ENCODE results near the gene SIK3.

Gene SIK3

DNA sequence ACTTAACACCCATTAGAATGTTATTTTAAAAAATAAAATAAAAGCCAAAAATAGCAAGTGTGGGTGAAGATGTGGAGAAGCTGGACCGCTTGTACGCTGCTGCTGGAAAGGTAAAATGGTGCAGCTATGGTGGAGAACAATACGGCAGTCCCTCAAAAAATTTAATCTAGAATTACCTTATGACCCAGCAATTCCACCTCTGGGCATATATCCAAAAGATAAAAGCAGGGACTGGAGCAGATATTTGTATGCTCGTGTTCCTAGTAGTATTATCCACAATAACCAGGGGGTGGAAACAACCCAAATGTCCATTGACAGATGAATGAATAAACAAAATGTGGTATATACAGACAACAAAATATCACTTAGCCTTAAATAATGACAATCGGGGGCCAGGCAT, 300.4 kb downstream of the SIK3 start:
- DNase-seq (ENCODE audit: low read depth, low spot score): no peak

DNA sequence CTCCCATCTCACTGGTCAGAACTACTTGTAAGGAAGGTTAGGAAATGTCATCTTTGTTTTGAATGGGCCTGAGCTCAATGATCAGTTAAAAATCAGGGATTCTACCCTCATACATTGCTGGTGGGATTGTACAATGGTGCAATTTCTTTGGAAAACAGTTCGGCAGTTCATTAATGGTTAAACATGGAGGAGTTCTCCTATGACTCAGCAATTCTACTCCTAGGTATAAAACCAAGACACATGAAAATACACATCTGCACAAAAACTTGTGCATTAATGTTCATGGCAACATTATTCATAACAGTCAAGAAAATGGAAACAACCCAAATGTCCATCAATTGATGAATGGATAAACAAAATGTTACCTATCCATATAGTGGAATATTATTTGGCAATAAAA, 301.7 kb downstream of the SIK3 start:
- no peak for DNase-seq (ENCODE audit: low read depth, low spot score)

GRCh38 chr11:116794851-116795250, 303.4 kb downstream of the SIK3 start:
- DNase-seq (ENCODE audit: low read depth, low spot score): no peak

DNA sequence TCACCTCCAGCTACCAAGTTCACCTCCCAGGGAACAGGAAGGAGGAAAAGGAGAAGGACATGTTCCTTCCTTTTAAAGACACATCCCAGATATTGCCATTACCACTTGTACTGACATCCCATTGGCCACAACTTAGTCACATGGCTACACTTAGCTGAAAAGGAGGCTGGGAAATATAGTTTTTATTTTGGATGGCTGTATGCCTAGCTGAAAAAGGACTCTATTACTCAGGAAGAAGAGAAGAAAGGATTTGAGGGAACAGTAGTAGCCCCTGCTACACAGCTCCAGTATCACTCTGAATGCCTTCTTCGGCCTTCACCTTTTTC, 304.5 kb downstream of the SIK3 start:
- DNase-seq (ENCODE audit: low read depth, low spot score): no peak
